GM21723 (cell line): ENCODE results near the gene TMEM92.

Source experiments
- ATAC-seq: cut with Tn5 transposase; IDR thresholded peaks from one replicate; pipeline ENCODE4 v1.9.1; 2021; ENCODE audit warnings: mild to moderate bottlenecking, moderate library complexity; ENCODE audit not compliant: unreplicated experiment

Gene TMEM92

GRCh38 chr17:50274142-50274896, at the start of gene TMEM92:
TMEM92 (plus strand) TSS chr17:50274466; CDS start chr17:50274502, 36 bp downstream.
- ATAC-seq, result no peak

- no peak for ATAC-seq
Observed at GRCh38 chr17:50225701-50226240, 48.5 kb upstream of the TMEM92 start.

- ATAC-seq, result no peak
Observed at GRCh38 chr17:50234581-50234980, 39.7 kb upstream of the TMEM92 start.

GRCh38 chr17:50237901-50238300, 36.4 kb upstream of the TMEM92 start:
- no peak for ATAC-seq

GRCh38 chr17:50238601-50239280, 35.5 kb upstream of the TMEM92 start:
- no peak for ATAC-seq

GRCh38 chr17:50239937-50240336, 34.3 kb upstream of the TMEM92 start:
- no peak for ATAC-seq

- ATAC-seq, result no peak
Observed at GRCh38 chr17:50240851-50241250, 33.4 kb upstream of the TMEM92 start.

- ATAC-seq, result no peak
Observed at GRCh38 chr17:50241431-50241830, 32.8 kb upstream of the TMEM92 start.

GRCh38 chr17:50244771-50245170, 29.5 kb upstream of the TMEM92 start:
- no peak for ATAC-seq

GRCh38 chr17:50248255-50248654, 26.0 kb upstream of the TMEM92 start:
- no peak for ATAC-seq

GRCh38 chr17:50252781-50253180, 21.5 kb upstream of the TMEM92 start:
- no peak for ATAC-seq

- ATAC-seq, result no peak
Observed at GRCh38 chr17:50255766-50256635, 18.3 kb upstream of the TMEM92 start.

- ATAC-seq, result no peak
Observed at GRCh38 chr17:50256826-50257618, 17.2 kb upstream of the TMEM92 start.

GRCh38 chr17:50257676-50258224, 16.5 kb upstream of the TMEM92 start:
- ATAC-seq, result no peak

- ATAC-seq, result no peak
Observed at GRCh38 chr17:50258647-50259476, 15.4 kb upstream of the TMEM92 start.

- ATAC-seq, result no peak
Observed at GRCh38 chr17:50259477-50260324, 14.6 kb upstream of the TMEM92 start.

GRCh38 chr17:50260501-50260911, 13.8 kb upstream of the TMEM92 start:
- ATAC-seq, result no peak
